GM23338 (cell line): ENCODE data around the gene RAB29.

Experiments
- CREB1 ChIP-seq: fragments of 250-450 bp; sonication (Bioruptor Pico); IDR thresholded peaks from 2 replicates; pipeline ENCODE4 v1.5.0; 2020; ENCODE audit warnings: low read depth, mild to moderate bottlenecking, moderate library complexity
- EZH2 ChIP-seq: fragments of 200-600 bp; sonication (generic); IDR thresholded peaks from one replicate; pipeline ENCODE4 v1.8.0; 2017; ENCODE audit warnings: antibody characterized with exemption, mild to moderate bottlenecking, low read depth; ENCODE audit not compliant: unreplicated experiment
- EZH2phosphoT487 ChIP-seq: fragments of 200-600 bp; sonication (generic); IDR thresholded peaks from one replicate; pipeline ENCODE4 v1.8.1; 2018; ENCODE audit warnings: antibody characterized with exemption; ENCODE audit not compliant: unreplicated experiment
- JUNB ChIP-seq: IDR thresholded peaks from one replicate; pipeline ENCODE4 v1.6.1; 2016; ENCODE audit warnings: antibody characterized with exemption; ENCODE audit not compliant: unreplicated experiment
- NANOG ChIP-seq: IDR thresholded peaks from 2 replicates; pipeline ENCODE4 v1.6.1; 2016; ENCODE audit warnings: antibody characterized with exemption, borderline replicate concordance
- POLR2AphosphoS5 ChIP-seq: IDR thresholded peaks from 2 replicates; pipeline ENCODE4 v1.6.1; 2016; ENCODE audit warnings: antibody characterized with exemption, low read depth
- STAT1 ChIP-seq: IDR thresholded peaks from one replicate; pipeline ENCODE4 v1.6.1; 2016; ENCODE audit warnings: antibody characterized with exemption; ENCODE audit not compliant: unreplicated experiment
- ZNF114 ChIP-seq: fragments of 250-450 bp; sonication (Bioruptor Pico); IDR thresholded peaks from 2 replicates; pipeline ENCODE4 v1.5.0; 2020; ENCODE audit warnings: mild to moderate bottlenecking, moderate library complexity
- ZNF331 ChIP-seq: fragments of 250-450 bp; sonication (Bioruptor Pico); IDR thresholded peaks from 2 replicates; pipeline ENCODE4 v1.5.0; 2020; ENCODE audit warnings: low read depth, mild to moderate bottlenecking, moderate library complexity
- TF ChIP-seq, protein P1 (sequence below), 2 experiments: fragments of 200-600 bp in 1 of 2; sonication (generic) in 1 of 2; conservative IDR thresholded peaks; 2 replicates each; pipeline versions ENCODE4 v1.5.1 to v1.6.1; 2016 to 2017; ENCODE audit warnings: antibody characterized with exemption in 2 of 2, low read depth in 2 of 2, mild to moderate bottlenecking in 2 of 2, moderate library complexity in 1 of 2
- TF ChIP-seq, protein P2 (sequence below): IDR thresholded peaks from one replicate; pipeline ENCODE4 v1.6.1; 2018; ENCODE audit warnings: antibody characterized with exemption; ENCODE audit not compliant: unreplicated experiment
- TF ChIP-seq, protein P3 (sequence below): fragments of 250-450 bp; sonication (Bioruptor Pico); IDR thresholded peaks from 2 replicates; pipeline ENCODE4 v1.5.0; 2020; ENCODE audit warnings: mild to moderate bottlenecking, moderate library complexity
- TF ChIP-seq, protein P4 (sequence below): IDR thresholded peaks from 2 replicates; pipeline ENCODE4 v1.6.1; 2016; ENCODE audit warnings: antibody characterized with exemption

DNA sequence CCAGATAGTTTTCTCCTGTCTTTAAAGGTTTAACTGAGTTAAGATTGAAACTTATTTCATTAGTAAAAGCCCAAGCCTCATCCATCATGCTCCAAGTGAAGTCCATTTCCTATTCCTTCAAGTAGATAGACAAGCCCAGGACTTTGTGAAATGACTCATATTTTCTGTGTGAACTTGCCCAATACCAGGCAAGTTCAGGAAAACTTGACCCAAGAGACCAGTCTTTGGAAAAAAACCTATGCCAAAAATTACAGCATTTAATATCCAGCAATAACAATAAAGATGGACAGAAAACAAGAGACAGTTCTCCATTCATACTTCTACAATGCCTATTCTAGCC lies 405 bp upstream of the RAB29 start:
- TF ChIP-seq, protein P1, sequence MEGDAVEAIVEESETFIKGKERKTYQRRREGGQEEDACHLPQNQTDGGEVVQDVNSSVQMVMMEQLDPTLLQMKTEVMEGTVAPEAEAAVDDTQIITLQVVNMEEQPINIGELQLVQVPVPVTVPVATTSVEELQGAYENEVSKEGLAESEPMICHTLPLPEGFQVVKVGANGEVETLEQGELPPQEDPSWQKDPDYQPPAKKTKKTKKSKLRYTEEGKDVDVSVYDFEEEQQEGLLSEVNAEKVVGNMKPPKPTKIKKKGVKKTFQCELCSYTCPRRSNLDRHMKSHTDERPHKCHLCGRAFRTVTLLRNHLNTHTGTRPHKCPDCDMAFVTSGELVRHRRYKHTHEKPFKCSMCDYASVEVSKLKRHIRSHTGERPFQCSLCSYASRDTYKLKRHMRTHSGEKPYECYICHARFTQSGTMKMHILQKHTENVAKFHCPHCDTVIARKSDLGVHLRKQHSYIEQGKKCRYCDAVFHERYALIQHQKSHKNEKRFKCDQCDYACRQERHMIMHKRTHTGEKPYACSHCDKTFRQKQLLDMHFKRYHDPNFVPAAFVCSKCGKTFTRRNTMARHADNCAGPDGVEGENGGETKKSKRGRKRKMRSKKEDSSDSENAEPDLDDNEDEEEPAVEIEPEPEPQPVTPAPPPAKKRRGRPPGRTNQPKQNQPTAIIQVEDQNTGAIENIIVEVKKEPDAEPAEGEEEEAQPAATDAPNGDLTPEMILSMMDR (conservative IDR thresholded peaks at IDR 0.05; ENCODE audit: low read depth in 2 of 2), result no peak
- TF ChIP-seq EZH2, result no peak
- TF ChIP-seq, protein P2, sequence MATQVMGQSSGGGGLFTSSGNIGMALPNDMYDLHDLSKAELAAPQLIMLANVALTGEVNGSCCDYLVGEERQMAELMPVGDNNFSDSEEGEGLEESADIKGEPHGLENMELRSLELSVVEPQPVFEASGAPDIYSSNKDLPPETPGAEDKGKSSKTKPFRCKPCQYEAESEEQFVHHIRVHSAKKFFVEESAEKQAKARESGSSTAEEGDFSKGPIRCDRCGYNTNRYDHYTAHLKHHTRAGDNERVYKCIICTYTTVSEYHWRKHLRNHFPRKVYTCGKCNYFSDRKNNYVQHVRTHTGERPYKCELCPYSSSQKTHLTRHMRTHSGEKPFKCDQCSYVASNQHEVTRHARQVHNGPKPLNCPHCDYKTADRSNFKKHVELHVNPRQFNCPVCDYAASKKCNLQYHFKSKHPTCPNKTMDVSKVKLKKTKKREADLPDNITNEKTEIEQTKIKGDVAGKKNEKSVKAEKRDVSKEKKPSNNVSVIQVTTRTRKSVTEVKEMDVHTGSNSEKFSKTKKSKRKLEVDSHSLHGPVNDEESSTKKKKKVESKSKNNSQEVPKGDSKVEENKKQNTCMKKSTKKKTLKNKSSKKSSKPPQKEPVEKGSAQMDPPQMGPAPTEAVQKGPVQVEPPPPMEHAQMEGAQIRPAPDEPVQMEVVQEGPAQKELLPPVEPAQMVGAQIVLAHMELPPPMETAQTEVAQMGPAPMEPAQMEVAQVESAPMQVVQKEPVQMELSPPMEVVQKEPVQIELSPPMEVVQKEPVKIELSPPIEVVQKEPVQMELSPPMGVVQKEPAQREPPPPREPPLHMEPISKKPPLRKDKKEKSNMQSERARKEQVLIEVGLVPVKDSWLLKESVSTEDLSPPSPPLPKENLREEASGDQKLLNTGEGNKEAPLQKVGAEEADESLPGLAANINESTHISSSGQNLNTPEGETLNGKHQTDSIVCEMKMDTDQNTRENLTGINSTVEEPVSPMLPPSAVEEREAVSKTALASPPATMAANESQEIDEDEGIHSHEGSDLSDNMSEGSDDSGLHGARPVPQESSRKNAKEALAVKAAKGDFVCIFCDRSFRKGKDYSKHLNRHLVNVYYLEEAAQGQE, result no peak
- no peak for TF ChIP-seq CREB1 (CRISPR knock-in tag)
- no peak for TF ChIP-seq POLR2AphosphoS5
- no peak for TF ChIP-seq EZH2phosphoT487
- TF ChIP-seq, protein P3, sequence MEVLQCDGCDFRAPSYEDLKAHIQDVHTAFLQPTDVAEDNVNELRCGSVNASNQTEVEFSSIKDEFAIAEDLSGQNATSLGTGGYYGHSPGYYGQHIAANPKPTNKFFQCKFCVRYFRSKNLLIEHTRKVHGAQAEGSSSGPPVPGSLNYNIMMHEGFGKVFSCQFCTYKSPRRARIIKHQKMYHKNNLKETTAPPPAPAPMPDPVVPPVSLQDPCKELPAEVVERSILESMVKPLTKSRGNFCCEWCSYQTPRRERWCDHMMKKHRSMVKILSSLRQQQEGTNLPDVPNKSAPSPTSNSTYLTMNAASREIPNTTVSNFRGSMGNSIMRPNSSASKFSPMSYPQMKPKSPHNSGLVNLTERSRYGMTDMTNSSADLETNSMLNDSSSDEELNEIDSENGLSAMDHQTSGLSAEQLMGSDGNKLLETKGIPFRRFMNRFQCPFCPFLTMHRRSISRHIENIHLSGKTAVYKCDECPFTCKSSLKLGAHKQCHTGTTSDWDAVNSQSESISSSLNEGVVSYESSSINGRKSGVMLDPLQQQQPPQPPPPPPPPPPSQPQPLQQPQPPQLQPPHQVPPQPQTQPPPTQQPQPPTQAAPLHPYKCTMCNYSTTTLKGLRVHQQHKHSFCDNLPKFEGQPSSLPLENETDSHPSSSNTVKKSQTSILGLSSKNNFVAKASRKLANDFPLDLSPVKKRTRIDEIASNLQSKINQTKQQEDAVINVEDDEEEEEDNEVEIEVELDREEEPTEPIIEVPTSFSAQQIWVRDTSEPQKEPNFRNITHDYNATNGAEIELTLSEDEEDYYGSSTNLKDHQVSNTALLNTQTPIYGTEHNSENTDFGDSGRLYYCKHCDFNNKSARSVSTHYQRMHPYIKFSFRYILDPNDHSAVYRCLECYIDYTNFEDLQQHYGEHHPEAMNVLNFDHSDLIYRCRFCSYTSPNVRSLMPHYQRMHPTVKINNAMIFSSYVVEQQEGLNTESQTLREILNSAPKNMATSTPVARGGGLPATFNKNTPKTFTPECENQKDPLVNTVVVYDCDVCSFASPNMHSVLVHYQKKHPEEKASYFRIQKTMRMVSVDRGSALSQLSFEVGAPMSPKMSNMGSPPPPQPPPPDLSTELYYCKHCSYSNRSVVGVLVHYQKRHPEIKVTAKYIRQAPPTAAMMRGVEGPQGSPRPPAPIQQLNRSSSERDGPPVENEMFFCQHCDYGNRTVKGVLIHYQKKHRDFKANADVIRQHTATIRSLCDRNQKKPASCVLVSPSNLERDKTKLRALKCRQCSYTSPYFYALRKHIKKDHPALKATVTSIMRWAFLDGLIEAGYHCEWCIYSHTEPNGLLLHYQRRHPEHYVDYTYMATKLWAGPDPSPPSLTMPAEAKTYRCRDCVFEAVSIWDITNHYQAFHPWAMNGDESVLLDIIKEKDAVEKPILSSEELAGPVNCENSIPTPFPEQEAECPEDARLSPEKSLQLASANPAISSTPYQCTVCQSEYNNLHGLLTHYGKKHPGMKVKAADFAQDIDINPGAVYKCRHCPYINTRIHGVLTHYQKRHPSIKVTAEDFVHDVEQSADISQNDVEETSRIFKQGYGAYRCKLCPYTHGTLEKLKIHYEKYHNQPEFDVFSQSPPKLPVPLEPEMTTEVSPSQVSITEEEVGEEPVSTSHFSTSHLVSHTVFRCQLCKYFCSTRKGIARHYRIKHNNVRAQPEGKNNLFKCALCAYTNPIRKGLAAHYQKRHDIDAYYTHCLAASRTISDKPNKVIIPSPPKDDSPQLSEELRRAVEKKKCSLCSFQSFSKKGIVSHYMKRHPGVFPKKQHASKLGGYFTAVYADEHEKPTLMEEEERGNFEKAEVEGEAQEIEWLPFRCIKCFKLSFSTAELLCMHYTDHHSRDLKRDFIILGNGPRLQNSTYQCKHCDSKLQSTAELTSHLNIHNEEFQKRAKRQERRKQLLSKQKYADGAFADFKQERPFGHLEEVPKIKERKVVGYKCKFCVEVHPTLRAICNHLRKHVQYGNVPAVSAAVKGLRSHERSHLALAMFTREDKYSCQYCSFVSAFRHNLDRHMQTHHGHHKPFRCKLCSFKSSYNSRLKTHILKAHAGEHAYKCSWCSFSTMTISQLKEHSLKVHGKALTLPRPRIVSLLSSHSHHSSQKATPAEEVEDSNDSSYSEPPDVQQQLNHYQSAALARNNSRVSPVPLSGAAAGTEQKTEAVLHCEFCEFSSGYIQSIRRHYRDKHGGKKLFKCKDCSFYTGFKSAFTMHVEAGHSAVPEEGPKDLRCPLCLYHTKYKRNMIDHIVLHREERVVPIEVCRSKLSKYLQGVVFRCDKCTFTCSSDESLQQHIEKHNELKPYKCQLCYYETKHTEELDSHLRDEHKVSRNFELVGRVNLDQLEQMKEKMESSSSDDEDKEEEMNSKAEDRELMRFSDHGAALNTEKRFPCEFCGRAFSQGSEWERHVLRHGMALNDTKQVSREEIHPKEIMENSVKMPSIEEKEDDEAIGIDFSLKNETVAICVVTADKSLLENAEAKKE (CRISPR knock-in tag), result no peak
- no peak for TF ChIP-seq JUNB
- TF ChIP-seq ZNF114 (CRISPR knock-in tag), result no peak
- no peak for TF ChIP-seq NANOG
- no peak for TF ChIP-seq ZNF331 (CRISPR knock-in tag)
- TF ChIP-seq, protein P4, sequence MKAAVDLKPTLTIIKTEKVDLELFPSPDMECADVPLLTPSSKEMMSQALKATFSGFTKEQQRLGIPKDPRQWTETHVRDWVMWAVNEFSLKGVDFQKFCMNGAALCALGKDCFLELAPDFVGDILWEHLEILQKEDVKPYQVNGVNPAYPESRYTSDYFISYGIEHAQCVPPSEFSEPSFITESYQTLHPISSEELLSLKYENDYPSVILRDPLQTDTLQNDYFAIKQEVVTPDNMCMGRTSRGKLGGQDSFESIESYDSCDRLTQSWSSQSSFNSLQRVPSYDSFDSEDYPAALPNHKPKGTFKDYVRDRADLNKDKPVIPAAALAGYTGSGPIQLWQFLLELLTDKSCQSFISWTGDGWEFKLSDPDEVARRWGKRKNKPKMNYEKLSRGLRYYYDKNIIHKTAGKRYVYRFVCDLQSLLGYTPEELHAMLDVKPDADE, result no peak
- TF ChIP-seq STAT1, result no peak
